SK-N-SH (cell line): Measurements from ENCODE around the gene LAMA1.

Experiments
- CHD2 ChIP-seq: fragments of 150-350 bp; IDR thresholded peaks from 2 replicates; pipeline ENCODE4 v1.6.1; 2018; ENCODE audit warnings: low read length; ENCODE audit not compliant: partially characterized antibody
- CTCF ChIP-seq: fragments of 200-600 bp; sonication (generic); IDR thresholded peaks from 2 replicates; pipeline ENCODE4 v1.6.1; 2017; ENCODE audit warnings: antibody characterized with exemption, mild to moderate bottlenecking, moderate library complexity
- ELF1 ChIP-seq: IDR thresholded peaks from 2 replicates; pipeline ENCODE4 v1.4.0; 2012
- EZH2phosphoT487 ChIP-seq: fragments of 200-600 bp; sonication (generic); IDR thresholded peaks from 2 replicates; pipeline ENCODE4 v1.6.1; 2017; ENCODE audit warnings: low read depth, mixed run types, mild to moderate bottlenecking, antibody characterized with exemption, moderate library complexity, borderline replicate concordance
- FOSL2 ChIP-seq: IDR thresholded peaks from 2 replicates; pipeline ENCODE4 v1.4.0; 2012; ENCODE audit warnings: low read depth, mild to moderate bottlenecking, moderate library complexity, borderline replicate concordance
- GATA2 ChIP-seq: sonication (generic); formaldehyde crosslinking; IDR thresholded peaks from 2 replicates; pipeline ENCODE4 v1.5.0; 2020; ENCODE audit warnings: mild to moderate bottlenecking, missing genetic modification reagents
- MXI1 ChIP-seq: IDR thresholded peaks from 2 replicates; pipeline ENCODE4 v1.6.1; 2012; ENCODE audit warnings: mild to moderate bottlenecking, low read depth, low read length, improper control_type of control experiment
- PBX3 ChIP-seq: IDR thresholded peaks from 2 replicates; pipeline ENCODE4; 2012
- RAD21 ChIP-seq: IDR thresholded peaks from 2 replicates; pipeline ENCODE4 v1.6.1; 2012; ENCODE audit warnings: mild to moderate bottlenecking, low read length
- REST ChIP-seq: IDR thresholded peaks from 2 replicates; pipeline ENCODE4 v1.6.1; 2012; ENCODE audit warnings: mild to moderate bottlenecking, low read depth, low read length, moderate library complexity
- SMC3 ChIP-seq: IDR thresholded peaks from 2 replicates; pipeline ENCODE4 v1.6.1; 2012; ENCODE audit warnings: low read depth, low read length, improper control_type of control experiment
- USF2 ChIP-seq: fragments of 150-350 bp; IDR thresholded peaks from 2 replicates; pipeline ENCODE4 v1.6.1; 2017; ENCODE audit warnings: antibody characterized with exemption, low read length, low read depth, borderline replicate concordance
- YY1 ChIP-seq: IDR thresholded peaks from 2 replicates; pipeline ENCODE4 v1.4.0; 2012; ENCODE audit warnings: low read depth, mild to moderate bottlenecking

GRCh38 chr18:7017013-7017412 is 100.6 kb downstream of the LAMA1 start:
- no peak for TF ChIP-seq PBX3
- no peak for TF ChIP-seq CTCF
- TF ChIP-seq RAD21, result no peak
- no peak for TF ChIP-seq FOSL2
- no peak for TF ChIP-seq YY1
- TF ChIP-seq SMC3, result no peak
- no peak for TF ChIP-seq GATA2 (CRISPR knock-in tag)
- TF ChIP-seq MXI1, result no peak
- no peak for TF ChIP-seq REST
- no peak for TF ChIP-seq ELF1
- TF ChIP-seq CHD2, result no peak
- no peak for TF ChIP-seq EZH2phosphoT487
- TF ChIP-seq USF2, result no peak
